Measurements from ENCODE around the gene FGF22. TPM values are rescaled to one million over a fixed set of nuclear protein-coding genes. Genes with fewer than 3 reads are reported as not detected.

FGF22 gene
- total and polyA plus RNA-seq, 2 of the 13 experiments (the other 11 are each of a cell fraction or from before 2014, with no cell fraction given): 0.24 TPM; not detected in 1

- TF ChIP-seq ZNF407 (CRISPR knock-in tag; IDR thresholded peaks at IDR 0.05; ENCODE audit: not compliant biosample characterization): no peak
- TF ChIP-seq MBNL3 (CRISPR knock-in tag; conservative IDR thresholded peaks at IDR 0.05): no peak
- TF ChIP-seq MLLT10 (CRISPR knock-in tag; IDR thresholded peaks at IDR 0.05): no peak
- TF ChIP-seq RARA (CRISPR knock-in tag; IDR thresholded peaks at IDR 0.05): 0 out of 2 replicates have a peak, but pooled peaks have one; percentile 5
- no peak for TF ChIP-seq ZFP1 (CRISPR knock-in tag; IDR thresholded peaks at IDR 0.05)
- TF ChIP-seq POGK (CRISPR knock-in tag; conservative IDR thresholded peaks at IDR 0.05): 0 out of 2 replicates have a peak, but pooled peaks have one; percentile 25
- TF ChIP-seq TBX3 (IDR thresholded peaks at IDR 0.05; ENCODE audit: borderline replicate concordance): no peak
- TF ChIP-seq TOPORS (CRISPR knock-in tag; IDR thresholded peaks at IDR 0.05): no peak
- TF ChIP-seq ZSCAN22 (CRISPR knock-in tag; IDR thresholded peaks at IDR 0.05): no peak
- TF ChIP-seq CHCHD3 (CRISPR knock-in tag; IDR thresholded peaks at IDR 0.05): no peak
- TF ChIP-seq THYN1 (CRISPR knock-in tag; IDR thresholded peaks at IDR 0.05; ENCODE audit: borderline replicate concordance, low read depth): no peak
- no peak for TF ChIP-seq ZZZ3 (CRISPR knock-in tag; IDR thresholded peaks at IDR 0.05; ENCODE audit: borderline replicate concordance)
- no peak for TF ChIP-seq ZNF3 (CRISPR knock-in tag; IDR thresholded peaks at IDR 0.05)
- no peak for TF ChIP-seq ZNF354B (CRISPR knock-in tag; IDR thresholded peaks at IDR 0.05)
- TF ChIP-seq CREBL2 (CRISPR knock-in tag; IDR thresholded peaks at IDR 0.05; ENCODE audit: borderline replicate concordance): no peak
- TF ChIP-seq ZNF484 (CRISPR knock-in tag; IDR thresholded peaks at IDR 0.05; ENCODE audit: borderline replicate concordance, low read depth): no peak
- TF ChIP-seq RBFOX2 (IDR thresholded peaks at IDR 0.05; ENCODE audit: low read depth, low read length): no peak
- TF ChIP-seq NFIC (IDR thresholded peaks at IDR 0.05; ENCODE audit: low read length): no peak
- no peak for TF ChIP-seq RXRB (CRISPR knock-in tag; IDR thresholded peaks at IDR 0.05; ENCODE audit: borderline replicate concordance)
- TF ChIP-seq SIN3A (IDR thresholded peaks at IDR 0.05; ENCODE audit: borderline replicate concordance, low read depth, low read length): no peak
- TF ChIP-seq NFE2L2 (IDR thresholded peaks at IDR 0.05; ENCODE audit: low read length): no peak
Measured at GRCh38 chr19:679418-680286, 40.0 kb downstream of the FGF22 start (continued).
